ENCODE data around the gene SIDT1. TPM values are rescaled to one million over a fixed set of nuclear protein-coding genes. Genes with fewer than 3 reads are reported as not detected.

The SIDT1 gene
- total RNA-seq, 1 experiment from 2014 or later = not detected

GRCh38 chr3:113556946-113557335 lies 24.6 kb downstream of the SIDT1 start:
- TF ChIP-seq REST (IDR thresholded peaks at IDR 0.05; ENCODE audit: insufficient read depth in 1 of 2, low read depth in 2 of 2, low read length in 1 of 2) (no peak), TCF7L2 (IDR thresholded peaks at IDR 0.05; ENCODE audit: low read depth, low read length) (no peak), CTCF (IDR thresholded peaks at IDR 0.05) (no peak), POLR2AphosphoS5 (IDR thresholded peaks at IDR 0.05; ENCODE audit: low read depth, low read length) (no peak), SIN3A (IDR thresholded peaks at IDR 0.05; ENCODE audit: borderline replicate concordance, insufficient read depth, low read depth, low read length) (no peak)
- ATAC-seq = no peak
- CTCF ChIA-PET = no interaction called here
- DNase-seq (ENCODE audit: low read depth, low spot score) = no peak
- in situ Hi-C loops (cut with HindIII; ENCODE audit: low pct_unique_long_range_greater_than_20kb, low sequenced_read_pairs) = no loop called here
- no peaks in the 10 kb centered on the region for H3K36me3 ChIP-seq (ENCODE audit: control insufficient read depth, insufficient read depth, low read length)
- no peak overlapping the region for H3K4me3 ChIP-seq (ENCODE audit: low read depth in 2 of 2, low read length in 2 of 2)
- H3K27ac ChIP-seq (ENCODE audit: low read length) = no peak overlapping the region
- peaks cover 9% of the 10 kb centered on the region; the same call in 1 of the 2 replicates for H3K27me3 ChIP-seq (ENCODE audit: control insufficient read depth, insufficient read depth, low read length)
- H3K4me1 ChIP-seq (ENCODE audit: control insufficient read depth, insufficient read depth, low read length) = no peaks in the 10 kb centered on the region
- H3K9me3 ChIP-seq (ENCODE audit: control insufficient read depth, insufficient read depth, low read depth, low read length) = no peaks in the 10 kb centered on the region
- BruUV-seq (replicated peaks) = no TSS peak
- POLR2A ChIA-PET = interaction anchor here (0.6 kb wide), 1 partner anchor 116 kb away, joined by 9 read pairs; the partner anchor contains the start of gene CFAP44
- intact Hi-C loops (cut with micrococcal nuclease; ENCODE audit: unreplicated experiment) = no loop called here

- POLR2A ChIA-PET = interaction anchor here (0.6 kb wide), 1 partner anchor 116 kb away, joined by 9 read pairs; the partner anchor contains the start of gene CFAP44
- Histone ChIP-seq H3K4me3 (ENCODE audit: low read depth in 2 of 2, low read length in 2 of 2) (no peak overlapping the region), H3K4me1 (ENCODE audit: control insufficient read depth, insufficient read depth, low read length) (no peaks in the 10 kb centered on the region), H3K27me3 (ENCODE audit: control insufficient read depth, insufficient read depth, low read length) (peaks cover 7% of the 10 kb centered on the region; the same call in 1 of the 2 replicates), H3K36me3 (ENCODE audit: control insufficient read depth, insufficient read depth, low read length) (no peaks in the 10 kb centered on the region), H3K27ac (ENCODE audit: low read length) (no peak overlapping the region), H3K9me3 (ENCODE audit: control insufficient read depth, insufficient read depth, low read depth, low read length) (no peaks in the 10 kb centered on the region)
- CTCF ChIA-PET = no interaction called here
- TF ChIP-seq POLR2AphosphoS5 (IDR thresholded peaks at IDR 0.05; ENCODE audit: low read depth, low read length) = no peak
- no peak for TF ChIP-seq REST (IDR thresholded peaks at IDR 0.05; ENCODE audit: insufficient read depth in 1 of 2, low read depth in 2 of 2, low read length in 1 of 2)
- no peak for TF ChIP-seq SIN3A (IDR thresholded peaks at IDR 0.05; ENCODE audit: borderline replicate concordance, insufficient read depth, low read depth, low read length)
- TF ChIP-seq TCF7L2 (IDR thresholded peaks at IDR 0.05; ENCODE audit: low read depth, low read length) = no peak
- no peak for TF ChIP-seq CTCF (IDR thresholded peaks at IDR 0.05)
- intact Hi-C loops (cut with micrococcal nuclease; ENCODE audit: unreplicated experiment) = no loop called here
- in situ Hi-C loops (cut with HindIII; ENCODE audit: low pct_unique_long_range_greater_than_20kb, low sequenced_read_pairs) = no loop called here
- DNase-seq (ENCODE audit: low read depth, low spot score) (no peak), ATAC-seq (no peak; the same call in 1 of the 2 replicates)
- BruUV-seq (replicated peaks) = no TSS peak
These were observed 25.0 kb downstream of the SIDT1 start for GRCh38 chr3:113557374-113557773.
